ENCODE measurements around the gene USP34. TPM values are rescaled to one million over a fixed set of nuclear protein-coding genes. Genes with fewer than 3 reads are reported as not detected.
A peak's percentile ranks its signal among the peaks of the same experiment; 100 is the strongest.
"Not testable (repeated sequence)": the region's sequence is repeated elsewhere in the genome, so short reads cannot be mapped to it uniquely, and the experiment has no call there.

Gene USP34
- total RNA-seq, 1 donor from 2014 or later: 93.8 TPM

- no peaks in the 10 kb centered on the region for H3K27me3 Mint-ChIP-seq
- peak; percentile 77 for DNase-seq
- intact Hi-C loops (cut with micrococcal nuclease): loop anchor here (1.0 to 10.0 kb wide), 6 partner anchors 66 to 417 kb away; partner anchors contain the start of genes CCT4, FAM161A and XPO1
- H3K36me3 Mint-ChIP-seq (ENCODE audit: low read depth): peaks cover 23% of the 10 kb centered on the region
- peak overlapping the region; percentile 98 for H3K27ac Mint-ChIP-seq
- H3K4me1 Mint-ChIP-seq: peaks cover 19% of the 10 kb centered on the region
- peak overlapping the region; percentile 98 for H3K4me3 Mint-ChIP-seq
- no peaks in the 10 kb centered on the region for H3K9me3 Mint-ChIP-seq
Observed at GRCh38 chr2:61471905-61472805, 1.3 kb upstream of the USP34 start.

DNA sequence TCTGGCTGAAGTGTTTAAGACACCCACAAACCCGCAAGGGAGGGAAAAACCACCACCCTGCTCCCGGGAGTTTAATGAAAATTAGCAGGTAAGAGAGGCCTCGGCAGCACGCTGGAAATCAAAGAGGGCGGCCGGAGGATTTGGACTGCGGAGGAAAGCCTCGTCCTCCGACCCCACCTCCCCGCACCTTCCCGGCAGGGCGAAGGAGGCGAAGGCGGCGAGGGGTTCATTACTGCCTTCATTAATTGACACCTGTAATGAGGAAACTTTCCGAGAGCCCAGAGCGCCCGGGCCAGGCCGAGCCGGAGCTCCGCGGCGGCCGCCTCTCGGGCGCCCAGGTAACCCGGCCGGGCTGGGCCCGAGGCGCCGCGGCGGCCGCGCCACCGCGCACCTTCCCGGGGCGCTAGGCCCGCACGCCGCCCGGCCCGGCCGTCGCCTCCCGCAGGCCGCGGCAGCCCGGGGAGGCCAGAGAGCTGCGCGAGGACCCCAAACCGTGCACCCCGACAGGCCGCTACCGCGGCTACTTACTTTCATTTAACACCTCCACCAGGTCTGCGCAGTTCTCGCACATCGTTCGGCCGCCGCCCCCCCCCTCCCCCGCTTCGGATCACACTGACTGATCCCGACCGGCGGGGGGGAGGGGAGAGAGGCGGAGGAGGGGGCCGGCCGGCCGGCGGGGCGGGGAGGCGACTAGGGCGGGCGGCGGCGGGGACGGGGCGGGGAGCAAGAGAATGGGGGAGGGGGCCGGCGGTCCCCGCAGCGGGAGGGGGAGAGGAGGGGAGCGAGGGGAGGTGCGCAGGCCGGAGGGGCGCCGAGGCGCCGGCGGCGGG is 550 bp downstream of the USP34 start:
- Mint-ChIP-seq H3K27me3 (no peaks in the 10 kb centered on the region), H3K4me1 (peaks cover 19% of the 10 kb centered on the region), H3K4me3 (peak overlapping the region; percentile 98), H3K36me3 (ENCODE audit: low read depth) (peaks cover 20% of the 10 kb centered on the region), H3K9me3 (no peaks in the 10 kb centered on the region), H3K27ac (peak overlapping the region; percentile 95)
- DNase-seq: peak; percentile 90
- intact Hi-C loops (cut with micrococcal nuclease): loop anchor here (1.0 to 10.0 kb wide), 4 partner anchors 44 to 418 kb away; partner anchors contain the start of genes CCT4 and FAM161A

DNA sequence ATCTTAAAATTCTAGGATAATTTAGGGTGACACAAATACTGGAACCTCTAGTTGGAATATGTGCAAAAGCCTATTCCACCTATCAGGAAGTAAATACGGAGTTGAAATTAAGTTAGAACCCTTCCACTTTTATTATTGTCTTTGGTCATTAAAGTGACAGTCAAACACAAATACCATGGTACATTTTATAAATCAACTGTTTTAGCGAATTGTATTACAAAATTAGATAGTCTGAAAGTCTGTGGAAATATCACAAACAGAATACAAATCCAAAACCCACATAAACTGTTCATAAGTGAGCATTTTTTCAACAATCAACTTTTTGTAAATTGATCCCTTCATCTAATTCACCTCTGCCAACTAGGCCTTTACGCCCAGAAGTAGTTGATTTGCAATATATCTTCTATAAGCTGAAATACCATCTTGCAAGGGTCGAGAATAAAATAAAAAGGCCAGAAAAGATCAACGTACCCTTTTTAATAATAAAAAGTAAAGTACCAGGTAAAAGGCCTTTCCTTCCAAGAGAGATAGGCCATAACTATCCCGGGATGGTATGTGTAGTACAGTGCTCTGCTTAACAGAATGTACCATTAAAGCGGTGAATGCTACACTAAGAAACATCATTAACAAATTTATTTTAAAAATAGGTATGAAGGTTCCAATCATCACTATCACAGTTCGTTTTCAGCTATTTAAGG is 1.3 kb downstream of the USP34 start:
- Mint-ChIP-seq H3K36me3 (ENCODE audit: low read depth) (peaks cover 22% of the 10 kb centered on the region), H3K9me3 (no peaks in the 10 kb centered on the region), H3K27me3 (no peaks in the 10 kb centered on the region), H3K4me3 (peak overlapping the region; percentile 94), H3K4me1 (peaks cover 21% of the 10 kb centered on the region), H3K27ac (peak overlapping the region; percentile 95)
- intact Hi-C loops (cut with micrococcal nuclease): loop anchor here (1.0 to 10.0 kb wide), 4 partner anchors 43 to 419 kb away; partner anchors contain the start of genes CCT4 and FAM161A
- DNase-seq: no peak

DNA sequence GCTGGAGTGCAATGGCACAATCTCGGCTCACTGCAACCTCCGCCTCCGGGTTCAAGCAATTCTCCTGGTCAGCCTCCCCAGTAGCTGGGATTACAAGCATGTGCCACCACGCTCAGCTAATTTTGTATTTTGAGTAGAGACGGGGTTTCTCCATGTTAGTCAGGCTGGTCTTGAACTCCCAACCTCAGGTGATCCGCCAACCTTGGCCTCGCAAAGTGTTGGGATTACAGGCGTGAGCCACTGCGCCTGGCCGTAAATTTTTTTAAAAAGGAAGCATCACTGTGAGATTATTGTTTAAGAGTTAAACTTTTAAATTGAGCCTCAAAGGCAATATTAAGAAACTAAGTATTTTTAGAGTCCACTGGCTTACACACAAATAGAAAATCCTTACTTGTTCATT is 2.7 kb downstream of the USP34 start:
- DNase-seq; H3K9me3 Mint-ChIP-seq; H3K27ac Mint-ChIP-seq; intact Hi-C loops (cut with micrococcal nuclease); H3K27me3 Mint-ChIP-seq: not testable (repeated sequence)
- H3K4me3 Mint-ChIP-seq: peak overlapping the region; percentile 94
- peaks cover 22% of the 10 kb centered on the region for H3K36me3 Mint-ChIP-seq (ENCODE audit: low read depth)
- H3K4me1 Mint-ChIP-seq: peaks cover 28% of the 10 kb centered on the region

GRCh38 chr2:61465045-61465444 is 5.8 kb downstream of the USP34 start:
- DNase-seq: no peak
- no peaks in the 10 kb centered on the region for H3K27me3 Mint-ChIP-seq
- H3K4me3 Mint-ChIP-seq: no peak overlapping the region
- H3K4me1 Mint-ChIP-seq: peaks cover 24% of the 10 kb centered on the region
- intact Hi-C loops (cut with micrococcal nuclease): no loop called here
- H3K36me3 Mint-ChIP-seq (ENCODE audit: low read depth): peaks cover 19% of the 10 kb centered on the region
- no peaks in the 10 kb centered on the region for H3K9me3 Mint-ChIP-seq
- no peak overlapping the region for H3K27ac Mint-ChIP-seq

GRCh38 chr2:61463769-61464475 is 7.0 kb downstream of the USP34 start:
- Mint-ChIP-seq H3K9me3 (no peaks in the 10 kb centered on the region), H3K27ac (no peak overlapping the region), H3K4me3 (no peak overlapping the region), H3K36me3 (ENCODE audit: low read depth) (peaks cover 16% of the 10 kb centered on the region), H3K4me1 (peaks cover 24% of the 10 kb centered on the region), H3K27me3 (no peaks in the 10 kb centered on the region)
- intact Hi-C loops (cut with micrococcal nuclease): no loop called here
- no peak for DNase-seq

DNA sequence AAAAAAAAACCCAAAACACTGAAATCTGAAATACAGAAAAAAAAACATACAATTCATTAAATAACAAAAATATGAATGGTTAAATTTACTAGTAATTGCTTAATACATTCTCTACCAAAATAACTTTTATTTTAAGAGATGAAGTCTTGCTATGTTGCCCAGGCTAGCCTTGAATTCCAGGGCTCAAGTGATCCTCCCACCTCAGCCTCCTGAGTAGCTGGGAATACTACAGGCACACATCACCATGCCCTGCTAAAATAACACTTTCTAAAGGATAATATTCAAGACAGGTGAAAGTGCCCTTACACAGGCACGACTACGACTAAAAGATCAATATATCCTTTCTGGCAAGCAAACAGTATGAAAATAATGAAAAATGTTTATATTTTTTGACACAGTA is 9.5 kb downstream of the USP34 start:
- no peaks in the 10 kb centered on the region for H3K27me3 Mint-ChIP-seq
- H3K9me3 Mint-ChIP-seq: no peaks in the 10 kb centered on the region
- H3K4me3 Mint-ChIP-seq: no peak overlapping the region
- H3K27ac Mint-ChIP-seq: no peak overlapping the region
- H3K4me1 Mint-ChIP-seq: peaks cover 30% of the 10 kb centered on the region
- no peak for DNase-seq
- intact Hi-C loops (cut with micrococcal nuclease): no loop called here
- peaks cover 10% of the 10 kb centered on the region for H3K36me3 Mint-ChIP-seq (ENCODE audit: low read depth)

GRCh38 chr2:61460163-61460562 is 10.7 kb downstream of the USP34 start:
- Mint-ChIP-seq H3K36me3 (ENCODE audit: low read depth) (peaks cover 18% of the 10 kb centered on the region), H3K9me3 (no peaks in the 10 kb centered on the region), H3K27ac (no peak overlapping the region), H3K4me3 (no peak overlapping the region), H3K27me3 (no peaks in the 10 kb centered on the region), H3K4me1 (peaks cover 35% of the 10 kb centered on the region)
- no peak for DNase-seq
- intact Hi-C loops (cut with micrococcal nuclease): no loop called here

GRCh38 chr2:61456746-61457420 is 14.0 kb downstream of the USP34 start:
- Mint-ChIP-seq H3K4me3 (no peak overlapping the region), H3K4me1 (peaks cover 31% of the 10 kb centered on the region), H3K36me3 (ENCODE audit: low read depth) (peaks cover 20% of the 10 kb centered on the region), H3K9me3 (no peaks in the 10 kb centered on the region), H3K27ac (no peak overlapping the region), H3K27me3 (no peaks in the 10 kb centered on the region)
- no peak for DNase-seq
- intact Hi-C loops (cut with micrococcal nuclease): no loop called here

- DNase-seq: no peak
Observed at GRCh38 chr2:61456070-61456745, 14.7 kb downstream of the USP34 start.

DNA sequence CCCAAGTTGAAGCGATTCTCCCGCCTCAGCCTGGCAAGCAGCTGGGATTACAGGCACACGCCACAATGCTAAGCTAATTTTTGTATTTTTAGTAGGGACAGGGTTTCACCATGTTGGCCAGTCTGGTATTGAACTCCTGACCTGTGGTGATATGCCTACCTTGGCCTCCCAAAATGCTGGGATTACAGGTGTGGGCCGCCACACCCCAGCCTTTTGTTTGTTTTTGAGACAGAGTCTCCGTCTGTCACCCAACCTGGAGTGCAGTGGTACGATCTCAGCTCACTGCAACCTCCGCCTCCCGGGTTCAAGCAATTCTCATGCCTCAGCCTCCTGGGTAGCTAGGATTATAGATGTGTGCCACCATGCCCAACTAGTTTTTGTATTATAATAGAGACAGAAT is 15.9 kb downstream of the USP34 start:
- H3K27ac Mint-ChIP-seq: not testable (repeated sequence)
- H3K4me1 Mint-ChIP-seq: peaks cover 27% of the 10 kb centered on the region

More at GRCh38 chr2:61456070-61456745, 14.7 kb downstream of the USP34 start:
- Mint-ChIP-seq H3K4me1 (peaks cover 32% of the 10 kb centered on the region), H3K9me3 (no peaks in the 10 kb centered on the region), H3K27me3 (no peaks in the 10 kb centered on the region), H3K27ac (no peak overlapping the region), H3K36me3 (ENCODE audit: low read depth) (peaks cover 24% of the 10 kb centered on the region), H3K4me3 (no peak overlapping the region)
- intact Hi-C loops (cut with micrococcal nuclease): no loop called here

DNA sequence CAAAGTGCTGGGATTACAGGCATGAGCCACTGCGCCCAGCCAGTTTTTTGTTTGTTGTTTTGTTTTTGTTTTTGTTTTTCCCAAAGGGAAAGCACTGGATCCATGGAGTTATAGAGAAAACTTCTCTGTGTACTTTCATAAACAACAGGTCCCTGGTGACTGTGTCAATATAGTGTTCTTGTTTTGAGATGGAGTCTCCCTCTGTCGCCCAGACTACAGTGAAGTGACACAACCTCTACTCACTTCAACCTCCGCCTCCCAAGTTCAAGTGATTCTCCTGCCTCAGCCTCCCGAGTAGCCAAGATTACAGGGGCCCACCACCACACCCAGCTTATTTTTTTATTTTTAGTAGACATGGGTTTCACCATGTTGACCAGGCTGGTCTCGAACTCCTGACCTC is 16.5 kb downstream of the USP34 start:
- Mint-ChIP-seq H3K36me3 (ENCODE audit: low read depth) (peaks cover 33% of the 10 kb centered on the region), H3K4me3 (no peak overlapping the region), H3K9me3 (no peaks in the 10 kb centered on the region), H3K4me1 (peaks cover 27% of the 10 kb centered on the region), H3K27ac (no peak overlapping the region), H3K27me3 (no peaks in the 10 kb centered on the region)
- no peak for DNase-seq
- intact Hi-C loops (cut with micrococcal nuclease): no loop called here

More for the DNA sequence above, 15.9 kb downstream of the USP34 start:
- DNase-seq; H3K9me3 Mint-ChIP-seq; intact Hi-C loops (cut with micrococcal nuclease); H3K27me3 Mint-ChIP-seq; H3K4me3 Mint-ChIP-seq: not testable (repeated sequence)
- H3K36me3 Mint-ChIP-seq (ENCODE audit: low read depth): peaks cover 31% of the 10 kb centered on the region
